IPS-18a (cell line): Measurements from ENCODE around the gene LTC4S.

Experiments used
- H3K27ac ChIP-seq: one replicate; pipeline ENCODE4 v1.5.1; 2013; ENCODE audit warnings: low read length
- H3K27me3 ChIP-seq: one replicate; pipeline ENCODE4 v1.6.1; 2013; ENCODE audit warnings: mild to moderate bottlenecking, low read length; ENCODE audit not compliant: control insufficient read depth, insufficient read depth
- H3K36me3 ChIP-seq: one replicate; pipeline ENCODE4 v1.6.1; 2013; ENCODE audit warnings: low read depth, low read length; ENCODE audit not compliant: control insufficient read depth
- H3K4me1 ChIP-seq: one replicate; pipeline ENCODE4 v1.6.1; 2013; ENCODE audit warnings: low read depth, low read length; ENCODE audit not compliant: control insufficient read depth
- H3K4me3 ChIP-seq: one replicate; pipeline ENCODE4 v1.5.1; 2013; ENCODE audit warnings: low read length
- H3K9ac ChIP-seq: one replicate; pipeline ENCODE4 v1.6.1; 2013; ENCODE audit warnings: mild to moderate bottlenecking, low read length, moderate library complexity
- H3K9me3 ChIP-seq: one replicate; pipeline ENCODE4 v1.6.1; 2013; ENCODE audit warnings: low read depth, low read length; ENCODE audit not compliant: control insufficient read depth

LTC4S gene

DNA sequence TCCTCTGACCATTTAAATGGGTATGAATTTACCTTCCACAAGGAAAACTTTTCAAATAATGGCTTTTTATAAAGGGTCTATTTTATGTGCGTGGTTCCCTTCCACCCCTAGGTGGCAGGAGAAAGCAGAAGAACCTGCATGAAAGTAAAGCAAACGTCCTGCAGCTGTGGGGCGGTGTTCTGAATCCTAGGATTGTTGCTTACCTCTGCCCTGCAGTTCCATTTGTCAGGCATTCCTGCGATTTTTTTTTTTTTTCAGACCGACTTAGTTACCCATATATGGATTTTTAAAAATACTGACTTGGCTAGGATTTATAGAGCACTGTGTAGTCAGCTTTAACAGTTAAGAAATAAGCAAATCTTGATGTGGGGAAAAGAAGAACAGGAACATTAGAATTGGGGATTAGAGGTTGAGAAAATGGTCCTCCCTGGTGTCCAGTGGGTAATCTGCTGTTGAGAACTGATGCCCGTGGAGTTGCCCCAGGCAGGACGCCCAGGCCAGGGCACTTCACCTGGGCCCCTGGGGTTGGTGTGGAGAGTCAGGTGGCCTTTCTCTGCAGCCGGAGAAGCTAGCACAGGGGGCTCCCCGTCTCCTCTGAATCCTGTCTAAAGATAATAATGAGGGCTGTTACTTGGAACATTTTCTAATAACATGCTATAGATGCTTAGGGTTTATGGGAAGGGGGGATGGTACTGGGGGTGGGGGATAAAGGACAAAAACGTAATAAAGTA is 30.4 kb upstream of the LTC4S start:
- no peak overlapping the region for H3K9ac ChIP-seq

DNA sequence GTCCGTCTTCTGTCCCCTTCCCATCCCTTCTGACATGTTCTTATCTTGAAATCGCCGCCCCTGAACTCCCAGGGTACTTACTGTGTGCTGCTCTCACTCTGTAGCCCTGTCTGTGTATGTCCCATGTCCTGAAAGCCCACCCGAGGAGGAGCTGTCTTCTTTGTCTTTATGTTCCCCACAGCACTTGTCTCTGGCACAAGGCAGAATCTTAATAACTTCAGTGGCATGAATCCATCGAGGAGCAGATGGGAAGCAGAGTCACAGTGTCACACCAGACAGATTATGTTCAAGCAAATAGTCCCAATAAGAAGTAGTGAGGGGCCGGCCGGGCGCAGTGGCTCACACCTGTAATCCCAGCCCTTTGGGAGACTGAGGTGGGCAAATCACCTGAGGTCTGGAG is 29.7 kb upstream of the LTC4S start:
- H3K27ac ChIP-seq: no peak overlapping the region

More for the DNA sequence above, 30.4 kb upstream of the LTC4S start:
- peaks cover 12% of the 10 kb centered on the region for H3K4me1 ChIP-seq
- no peaks in the 10 kb centered on the region for H3K27me3 ChIP-seq
- no peaks in the 10 kb centered on the region for H3K9me3 ChIP-seq
- H3K36me3 ChIP-seq: peaks cover 24% of the 10 kb centered on the region
- no peak overlapping the region for H3K4me3 ChIP-seq
- no peak overlapping the region for H3K27ac ChIP-seq

GRCh38 chr5:179765400-179765799 is 28.4 kb upstream of the LTC4S start:
- peaks cover 39% of the 10 kb centered on the region for H3K36me3 ChIP-seq
- no peaks in the 10 kb centered on the region for H3K27me3 ChIP-seq
- no peak overlapping the region for H3K27ac ChIP-seq
- no peak overlapping the region for H3K4me3 ChIP-seq
- no peak overlapping the region for H3K9ac ChIP-seq
- H3K9me3 ChIP-seq: no peaks in the 10 kb centered on the region
- peaks cover 12% of the 10 kb centered on the region for H3K4me1 ChIP-seq

More for the DNA sequence above, 29.7 kb upstream of the LTC4S start:
- Histone ChIP-seq H3K36me3 (peaks cover 27% of the 10 kb centered on the region), H3K4me3 (no peak overlapping the region), H3K27me3 (no peaks in the 10 kb centered on the region), H3K9ac (no peak overlapping the region), H3K4me1 (peaks cover 12% of the 10 kb centered on the region), H3K9me3 (no peaks in the 10 kb centered on the region)

DNA sequence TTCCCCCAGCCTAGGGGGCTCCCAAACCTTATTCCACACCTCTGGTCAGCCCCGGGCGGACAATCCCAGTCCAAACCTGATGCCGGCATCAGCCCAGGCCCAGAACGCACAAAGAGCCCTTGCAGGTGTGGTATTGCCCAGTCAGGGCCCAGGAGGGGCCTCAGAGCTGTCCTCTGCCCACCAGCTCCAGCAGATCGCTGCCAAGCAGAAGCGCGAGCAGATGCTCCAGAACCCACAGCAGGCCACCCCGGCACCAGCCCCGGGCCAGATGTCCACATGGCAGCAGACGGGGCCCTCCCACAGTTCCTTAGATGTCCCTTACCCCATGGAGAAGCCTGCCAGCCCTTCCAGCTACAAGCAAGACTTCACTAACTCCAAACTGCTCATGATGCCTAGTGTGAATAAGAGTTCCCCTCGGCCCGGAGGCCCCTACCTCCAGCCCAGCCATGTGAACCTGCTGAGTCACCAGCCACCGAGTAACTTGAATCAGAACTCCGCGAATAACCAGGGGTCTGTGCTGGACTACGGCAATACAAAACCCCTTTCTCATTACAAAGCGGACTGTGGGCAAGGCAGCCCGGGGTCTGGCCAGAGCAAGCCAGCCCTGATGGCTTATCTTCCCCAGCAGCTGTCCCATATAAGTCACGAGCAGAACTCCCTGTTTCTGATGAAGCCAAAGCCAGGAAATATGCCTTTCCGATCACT is 27.6 kb upstream of the LTC4S start:
- peaks cover 47% of the 10 kb centered on the region for H3K36me3 ChIP-seq
- H3K27me3 ChIP-seq: no peaks in the 10 kb centered on the region
- no peak overlapping the region for H3K27ac ChIP-seq
- H3K9ac ChIP-seq: no peak overlapping the region
- peaks cover 12% of the 10 kb centered on the region for H3K4me1 ChIP-seq
- no peak overlapping the region for H3K4me3 ChIP-seq
- H3K9me3 ChIP-seq: no peaks in the 10 kb centered on the region

- Histone ChIP-seq H3K4me3 (no peak overlapping the region), H3K27me3 (no peaks in the 10 kb centered on the region), H3K27ac (no peak overlapping the region), H3K4me1 (peaks cover 12% of the 10 kb centered on the region), H3K36me3 (peaks cover 54% of the 10 kb centered on the region), H3K9ac (no peak overlapping the region), H3K9me3 (no peaks in the 10 kb centered on the region)
Measured at GRCh38 chr5:179766726-179767455, 26.9 kb upstream of the LTC4S start.

DNA sequence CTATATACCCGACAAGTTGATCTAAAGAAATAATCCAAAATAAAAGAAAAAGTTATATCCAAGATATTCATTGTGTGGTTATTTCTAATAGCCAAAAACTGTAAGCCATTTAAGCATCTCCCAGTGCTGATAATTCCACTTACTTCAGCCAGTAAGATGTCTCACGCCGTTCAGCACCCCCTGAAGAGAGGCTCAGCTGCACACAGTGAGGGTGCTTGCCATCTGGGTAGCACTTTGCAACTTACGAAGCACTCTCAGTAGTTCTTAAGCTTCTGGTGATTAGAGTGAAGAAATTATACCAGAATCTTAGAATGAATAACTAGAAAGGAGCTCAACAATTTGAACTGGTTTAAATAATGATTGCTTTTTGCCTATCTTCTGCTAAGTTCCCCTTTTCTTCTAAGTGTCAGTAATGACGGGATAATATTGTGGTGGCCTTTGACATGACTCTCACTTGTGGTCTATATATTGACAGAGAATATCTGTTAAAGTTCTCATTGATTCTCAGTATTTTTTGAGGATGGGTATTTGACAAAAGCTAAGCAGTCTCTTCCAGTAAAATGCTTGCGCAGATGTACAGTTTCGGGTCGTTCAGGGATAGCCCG is 26.2 kb upstream of the LTC4S start:
- Histone ChIP-seq H3K9me3 (no peaks in the 10 kb centered on the region), H3K27me3 (no peaks in the 10 kb centered on the region), H3K4me3 (no peak overlapping the region), H3K4me1 (peaks cover 9% of the 10 kb centered on the region), H3K36me3 (peaks cover 59% of the 10 kb centered on the region), H3K9ac (no peak overlapping the region), H3K27ac (no peak overlapping the region)

GRCh38 chr5:179768326-179769085 is 25.3 kb upstream of the LTC4S start:
- Histone ChIP-seq H3K4me3 (no peak overlapping the region), H3K36me3 (peaks cover 66% of the 10 kb centered on the region), H3K27ac (no peak overlapping the region)

DNA sequence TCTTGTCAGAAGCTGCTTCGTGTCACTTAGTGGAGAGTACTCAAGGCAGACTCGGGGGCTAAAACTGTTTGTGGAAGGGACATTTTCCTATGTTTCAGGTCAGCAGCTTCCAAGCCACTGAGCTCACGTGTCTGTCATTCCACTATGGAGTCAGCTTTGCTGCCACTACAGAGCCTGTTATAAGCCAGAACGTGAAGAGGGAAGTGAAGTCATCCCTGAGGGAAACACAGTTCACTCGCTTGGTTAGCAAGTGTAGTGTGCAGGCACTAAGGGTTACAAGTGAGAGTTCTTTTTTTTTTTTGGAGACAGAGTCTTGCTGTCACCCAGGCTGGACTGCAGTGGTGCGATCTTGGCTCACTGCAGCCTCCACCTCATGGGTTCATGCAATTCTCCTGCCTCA is 24.5 kb upstream of the LTC4S start:
- H3K4me1 ChIP-seq: no peaks in the 10 kb centered on the region
- H3K4me3 ChIP-seq: no peak overlapping the region
- no peak overlapping the region for H3K9ac ChIP-seq
- no peaks in the 10 kb centered on the region for H3K27me3 ChIP-seq
- H3K27ac ChIP-seq: no peak overlapping the region
- no peaks in the 10 kb centered on the region for H3K9me3 ChIP-seq
- H3K36me3 ChIP-seq: peaks cover 73% of the 10 kb centered on the region

More at GRCh38 chr5:179768326-179769085, 25.3 kb upstream of the LTC4S start:
- Histone ChIP-seq H3K9ac (no peak overlapping the region), H3K9me3 (no peaks in the 10 kb centered on the region), H3K4me1 (peaks cover under 1% of the 10 kb centered on the region), H3K27me3 (no peaks in the 10 kb centered on the region)

GRCh38 chr5:179769796-179770195 is 24.0 kb upstream of the LTC4S start:
- Histone ChIP-seq H3K9ac (no peak overlapping the region), H3K27me3 (no peaks in the 10 kb centered on the region), H3K27ac (no peak overlapping the region), H3K4me1 (no peaks in the 10 kb centered on the region), H3K9me3 (no peaks in the 10 kb centered on the region), H3K4me3 (no peak overlapping the region), H3K36me3 (peaks cover 79% of the 10 kb centered on the region)

GRCh38 chr5:179771311-179771895 is 22.4 kb upstream of the LTC4S start:
- no peak overlapping the region for H3K4me3 ChIP-seq
- no peaks in the 10 kb centered on the region for H3K27me3 ChIP-seq
- no peak overlapping the region for H3K9ac ChIP-seq
- no peak overlapping the region for H3K27ac ChIP-seq
- peaks cover 78% of the 10 kb centered on the region for H3K36me3 ChIP-seq
- H3K4me1 ChIP-seq: no peaks in the 10 kb centered on the region
- H3K9me3 ChIP-seq: no peaks in the 10 kb centered on the region
